SK-N-SH (cell line): ENCODE measurements around the gene ZBTB37. TPM values are rescaled to one million over a fixed set of nuclear protein-coding genes. Genes with fewer than 3 reads are reported as not detected.
A peak's percentile ranks its signal among the peaks of the same experiment; 100 is the strongest.

Source experiments
- FOXM1 ChIP-seq: IDR thresholded peaks from 2 replicates; pipeline ENCODE4 v1.4.0; 2012; ENCODE audit warnings: low read depth, mild to moderate bottlenecking
- GATA2 ChIP-seq: sonication (generic); formaldehyde crosslinking; IDR thresholded peaks from 2 replicates; pipeline ENCODE4 v1.5.0; 2020; ENCODE audit warnings: mild to moderate bottlenecking, missing genetic modification reagents
- MXI1 ChIP-seq: IDR thresholded peaks from 2 replicates; pipeline ENCODE4 v1.6.1; 2012; ENCODE audit warnings: mild to moderate bottlenecking, low read depth, low read length, improper control_type of control experiment
- NRF1 ChIP-seq: IDR thresholded peaks from 2 replicates; pipeline ENCODE4 v1.6.1; 2012; ENCODE audit warnings: low read depth, mild to moderate bottlenecking, low read length
- RFX5 ChIP-seq: IDR thresholded peaks from 2 replicates; pipeline ENCODE4 v1.6.1; 2012; ENCODE audit warnings: mild to moderate bottlenecking, improper control_type of control experiment, low read length
- RXRA ChIP-seq: IDR thresholded peaks from 2 replicates; pipeline ENCODE4 v1.4.0; 2012; ENCODE audit warnings: low read depth, mild to moderate bottlenecking, borderline replicate concordance
- TAF1 ChIP-seq: IDR thresholded peaks from 2 replicates; pipeline ENCODE4 v1.6.1; 2012; ENCODE audit warnings: low read depth, mild to moderate bottlenecking, low read length, moderate library complexity, borderline replicate concordance
- TCF12 ChIP-seq: IDR thresholded peaks from 2 replicates; pipeline ENCODE4 v1.4.0; 2012
- TEAD4 ChIP-seq: IDR thresholded peaks from 2 replicates; pipeline ENCODE4 v1.4.0; 2012; ENCODE audit warnings: mild to moderate bottlenecking, borderline replicate concordance; ENCODE audit not compliant: insufficient read depth
- polyA plus RNA-seq, 3 experiments: library from polyadenylated mRNA; depleted of rRNA; stranded (reverse); fragments of >200 nt; gene quantifications; 2 replicates each; pipeline ENCODE4 v1.2.3, GENCODE V29; 2012
- TF ChIP-seq, protein P1 (sequence below): IDR thresholded peaks from 2 replicates; pipeline ENCODE4 v1.6.1; 2012; ENCODE audit warnings: mild to moderate bottlenecking, low read depth, low read length, moderate library complexity
- TF ChIP-seq, protein P2 (sequence below): fragments of 150-350 bp; IDR thresholded peaks from 2 replicates; pipeline ENCODE4 v1.6.1; 2016; ENCODE audit warnings: mild to moderate bottlenecking, low read depth, low read length
- TF ChIP-seq, protein P3 (sequence below): fragments of 150-350 bp; IDR thresholded peaks from 2 replicates; pipeline ENCODE4 v1.6.1; 2017; ENCODE audit warnings: antibody characterized with exemption, low read length, low read depth, borderline replicate concordance
- TF ChIP-seq, protein P4 (sequence below): IDR thresholded peaks from 2 replicates; pipeline ENCODE4 v1.4.0; 2012; ENCODE audit warnings: low read depth, borderline replicate concordance

Gene ZBTB37
- polyA plus RNA-seq, 1 of the 3 experiments (the other 2 are of a cell fraction) = 0.89 TPM

DNA sequence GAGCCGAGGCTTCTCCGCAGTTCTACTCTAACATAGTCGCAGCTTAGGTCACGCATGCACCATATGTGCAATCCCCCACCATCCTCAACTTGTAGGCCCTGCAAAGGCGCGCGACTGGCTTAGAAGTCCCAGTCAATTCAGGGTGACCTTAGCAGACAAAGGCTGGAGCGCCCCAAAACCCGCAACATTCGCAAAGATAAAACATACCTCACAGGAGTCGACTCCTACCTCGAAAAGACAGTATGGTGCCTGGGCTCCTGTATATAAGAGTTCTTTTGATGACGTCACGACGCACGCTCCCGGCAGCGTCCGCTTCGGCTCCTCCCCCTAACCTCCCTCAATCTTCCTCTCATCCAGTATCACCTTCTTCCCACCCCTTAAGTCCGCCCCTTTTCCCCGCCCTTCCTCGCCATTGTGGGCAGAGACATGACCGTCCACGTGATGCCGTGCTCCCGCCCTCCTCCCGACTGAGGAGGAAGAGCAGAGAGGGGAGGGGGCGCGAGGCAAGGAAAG, 371 bp upstream of the ZBTB37 start, which contains the start of gene GAS5 (continued):
- peak; percentile 99 for TF ChIP-seq TAF1
- no peak for TF ChIP-seq GATA2 (CRISPR knock-in tag)
- TF ChIP-seq NRF1 = no peak
- no peak for TF ChIP-seq FOXM1
- no peak for TF ChIP-seq TCF12
- TF ChIP-seq, protein P1, sequence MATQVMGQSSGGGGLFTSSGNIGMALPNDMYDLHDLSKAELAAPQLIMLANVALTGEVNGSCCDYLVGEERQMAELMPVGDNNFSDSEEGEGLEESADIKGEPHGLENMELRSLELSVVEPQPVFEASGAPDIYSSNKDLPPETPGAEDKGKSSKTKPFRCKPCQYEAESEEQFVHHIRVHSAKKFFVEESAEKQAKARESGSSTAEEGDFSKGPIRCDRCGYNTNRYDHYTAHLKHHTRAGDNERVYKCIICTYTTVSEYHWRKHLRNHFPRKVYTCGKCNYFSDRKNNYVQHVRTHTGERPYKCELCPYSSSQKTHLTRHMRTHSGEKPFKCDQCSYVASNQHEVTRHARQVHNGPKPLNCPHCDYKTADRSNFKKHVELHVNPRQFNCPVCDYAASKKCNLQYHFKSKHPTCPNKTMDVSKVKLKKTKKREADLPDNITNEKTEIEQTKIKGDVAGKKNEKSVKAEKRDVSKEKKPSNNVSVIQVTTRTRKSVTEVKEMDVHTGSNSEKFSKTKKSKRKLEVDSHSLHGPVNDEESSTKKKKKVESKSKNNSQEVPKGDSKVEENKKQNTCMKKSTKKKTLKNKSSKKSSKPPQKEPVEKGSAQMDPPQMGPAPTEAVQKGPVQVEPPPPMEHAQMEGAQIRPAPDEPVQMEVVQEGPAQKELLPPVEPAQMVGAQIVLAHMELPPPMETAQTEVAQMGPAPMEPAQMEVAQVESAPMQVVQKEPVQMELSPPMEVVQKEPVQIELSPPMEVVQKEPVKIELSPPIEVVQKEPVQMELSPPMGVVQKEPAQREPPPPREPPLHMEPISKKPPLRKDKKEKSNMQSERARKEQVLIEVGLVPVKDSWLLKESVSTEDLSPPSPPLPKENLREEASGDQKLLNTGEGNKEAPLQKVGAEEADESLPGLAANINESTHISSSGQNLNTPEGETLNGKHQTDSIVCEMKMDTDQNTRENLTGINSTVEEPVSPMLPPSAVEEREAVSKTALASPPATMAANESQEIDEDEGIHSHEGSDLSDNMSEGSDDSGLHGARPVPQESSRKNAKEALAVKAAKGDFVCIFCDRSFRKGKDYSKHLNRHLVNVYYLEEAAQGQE = peak; percentile 52; the same call in 1 of the 2 replicates
- TF ChIP-seq, protein P2, sequence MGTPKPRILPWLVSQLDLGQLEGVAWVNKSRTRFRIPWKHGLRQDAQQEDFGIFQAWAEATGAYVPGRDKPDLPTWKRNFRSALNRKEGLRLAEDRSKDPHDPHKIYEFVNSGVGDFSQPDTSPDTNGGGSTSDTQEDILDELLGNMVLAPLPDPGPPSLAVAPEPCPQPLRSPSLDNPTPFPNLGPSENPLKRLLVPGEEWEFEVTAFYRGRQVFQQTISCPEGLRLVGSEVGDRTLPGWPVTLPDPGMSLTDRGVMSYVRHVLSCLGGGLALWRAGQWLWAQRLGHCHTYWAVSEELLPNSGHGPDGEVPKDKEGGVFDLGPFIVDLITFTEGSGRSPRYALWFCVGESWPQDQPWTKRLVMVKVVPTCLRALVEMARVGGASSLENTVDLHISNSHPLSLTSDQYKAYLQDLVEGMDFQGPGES = no peak
- TF ChIP-seq, protein P3, sequence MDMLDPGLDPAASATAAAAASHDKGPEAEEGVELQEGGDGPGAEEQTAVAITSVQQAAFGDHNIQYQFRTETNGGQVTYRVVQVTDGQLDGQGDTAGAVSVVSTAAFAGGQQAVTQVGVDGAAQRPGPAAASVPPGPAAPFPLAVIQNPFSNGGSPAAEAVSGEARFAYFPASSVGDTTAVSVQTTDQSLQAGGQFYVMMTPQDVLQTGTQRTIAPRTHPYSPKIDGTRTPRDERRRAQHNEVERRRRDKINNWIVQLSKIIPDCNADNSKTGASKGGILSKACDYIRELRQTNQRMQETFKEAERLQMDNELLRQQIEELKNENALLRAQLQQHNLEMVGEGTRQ = peak; percentile 75
- TF ChIP-seq, protein P4, sequence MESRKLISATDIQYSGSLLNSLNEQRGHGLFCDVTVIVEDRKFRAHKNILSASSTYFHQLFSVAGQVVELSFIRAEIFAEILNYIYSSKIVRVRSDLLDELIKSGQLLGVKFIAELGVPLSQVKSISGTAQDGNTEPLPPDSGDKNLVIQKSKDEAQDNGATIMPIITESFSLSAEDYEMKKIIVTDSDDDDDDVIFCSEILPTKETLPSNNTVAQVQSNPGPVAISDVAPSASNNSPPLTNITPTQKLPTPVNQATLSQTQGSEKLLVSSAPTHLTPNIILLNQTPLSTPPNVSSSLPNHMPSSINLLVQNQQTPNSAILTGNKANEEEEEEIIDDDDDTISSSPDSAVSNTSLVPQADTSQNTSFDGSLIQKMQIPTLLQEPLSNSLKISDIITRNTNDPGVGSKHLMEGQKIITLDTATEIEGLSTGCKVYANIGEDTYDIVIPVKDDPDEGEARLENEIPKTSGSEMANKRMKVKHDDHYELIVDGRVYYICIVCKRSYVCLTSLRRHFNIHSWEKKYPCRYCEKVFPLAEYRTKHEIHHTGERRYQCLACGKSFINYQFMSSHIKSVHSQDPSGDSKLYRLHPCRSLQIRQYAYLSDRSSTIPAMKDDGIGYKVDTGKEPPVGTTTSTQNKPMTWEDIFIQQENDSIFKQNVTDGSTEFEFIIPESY = no peak
- TF ChIP-seq TEAD4 = no peak
- no peak for TF ChIP-seq RXRA
- TF ChIP-seq RFX5 = peak; percentile 72
- TF ChIP-seq MXI1 = peak; percentile 95
